Cardiac muscle cell (in vitro differentiated cells and primary cell): ENCODE measurements around the gene PRKG1. TPM values are rescaled to one million over a fixed set of nuclear protein-coding genes. Genes with fewer than 3 reads are reported as not detected.

Experiments used
- DNase-seq, 2 donors: peaks; one replicate each; pipeline versions ENCODE4 v3.0.0 to v3.0.0-alpha.2; 2010 to 2017; ENCODE audit warnings: low read depth in 1 of 2, low spot score in 1 of 2
- H3K27ac ChIP-seq: fragments of 200-600 bp; sonication (generic); 2 replicates; pipeline ENCODE4 v1.5.1; 2016
- H3K27me3 ChIP-seq: fragments of 200-600 bp; sonication (generic); 2 replicates; pipeline ENCODE4 v1.6.0; 2016; ENCODE audit warnings: control low read depth
- H3K36me3 ChIP-seq: fragments of 200-600 bp; sonication (generic); 2 replicates; pipeline ENCODE4 v1.5.1; 2016; ENCODE audit warnings: control low read depth
- H3K4me1 ChIP-seq: fragments of 200-600 bp; sonication (generic); 2 replicates; pipeline ENCODE4 v1.8.1; 2017; ENCODE audit warnings: low read depth, mild to moderate bottlenecking, mixed run types
- H3K4me3 ChIP-seq: fragments of 200-600 bp; sonication (generic); 2 replicates; pipeline ENCODE4 v1.5.1; 2016; ENCODE audit warnings: mild to moderate bottlenecking
- H3K9me3 ChIP-seq: fragments of 200-600 bp; sonication (generic); 2 replicates; pipeline ENCODE4 v1.5.1; 2017; ENCODE audit warnings: low read depth, mild to moderate bottlenecking, control low read depth
- CTCF ChIP-seq: IDR thresholded peaks from 2 replicates; pipeline ENCODE4 v1.5.1; 2012; ENCODE audit warnings: low read depth, mild to moderate bottlenecking, low read length
- polyA plus RNA-seq: library from polyadenylated mRNA; unstranded; fragments of >200 nt; fragmentation: Nextera tagmentation; extraction: Ambion mirVana; gene quantifications from 2 replicates; pipeline ENCODE4 v1.2.1, GENCODE V29; 2016
- total RNA-seq: library from RNA; depleted of rRNA; stranded (reverse); fragments of >200 nt; gene quantifications from 2 replicates; pipeline ENCODE4 v1.2.3, GENCODE V29; 2016

PRKG1 gene
- total and polyA plus RNA-seq, 2 experiments from 2014 or later, result 2.9 to 13.3 TPM

DNA sequence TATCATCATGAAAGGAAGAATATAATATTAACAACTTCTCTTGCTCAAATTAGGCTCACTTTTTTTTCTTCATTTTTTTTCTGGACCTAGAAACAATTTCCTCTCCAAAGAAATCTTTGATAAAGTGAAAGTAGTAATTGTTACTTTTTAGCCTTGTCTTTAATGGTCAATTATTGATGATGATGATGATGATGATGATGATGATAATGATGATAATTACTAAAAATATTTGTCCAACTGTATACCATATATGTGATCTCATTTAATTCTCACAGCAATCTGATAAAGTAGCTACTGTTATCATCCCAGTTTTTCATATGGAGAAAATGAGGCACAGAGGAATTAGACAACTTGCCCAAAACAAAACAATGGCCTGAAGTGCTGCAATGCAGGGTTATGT, 12.8 kb downstream of the PRKG1 start:
- DNase-seq, result no peak
- peaks cover 4% of the 10 kb centered on the region for H3K4me1 ChIP-seq
- H3K27me3 ChIP-seq, result no peaks in the 10 kb centered on the region
- no peaks in the 10 kb centered on the region for H3K36me3 ChIP-seq
- TF ChIP-seq CTCF, result no peak
- H3K9me3 ChIP-seq, result no peaks in the 10 kb centered on the region
- no peak overlapping the region for H3K27ac ChIP-seq
- no peak overlapping the region for H3K4me3 ChIP-seq

GRCh38 chr10:51090190-51090589, 15.9 kb downstream of the PRKG1 start:
- no peaks in the 10 kb centered on the region for H3K4me1 ChIP-seq
- no peaks in the 10 kb centered on the region for H3K27me3 ChIP-seq
- no peak overlapping the region for H3K4me3 ChIP-seq
- TF ChIP-seq CTCF, result no peak
- H3K36me3 ChIP-seq, result no peaks in the 10 kb centered on the region
- no peaks in the 10 kb centered on the region for H3K9me3 ChIP-seq
- H3K27ac ChIP-seq, result no peak overlapping the region
- DNase-seq, result peak in 1 of 2 donors; percentile 60

- no peaks in the 10 kb centered on the region for H3K4me1 ChIP-seq
- no peaks in the 10 kb centered on the region for H3K36me3 ChIP-seq
- no peaks in the 10 kb centered on the region for H3K9me3 ChIP-seq
- TF ChIP-seq CTCF, result no peak
- H3K27ac ChIP-seq, result no peak overlapping the region
- peak in 1 of 2 donors; percentile 63 for DNase-seq
- no peak overlapping the region for H3K4me3 ChIP-seq
- no peaks in the 10 kb centered on the region for H3K27me3 ChIP-seq
These were observed 18.1 kb downstream of the PRKG1 start for GRCh38 chr10:51092402-51092801.

- TF ChIP-seq CTCF, result no peak
- H3K27me3 ChIP-seq, result no peaks in the 10 kb centered on the region
- no peaks in the 10 kb centered on the region for H3K9me3 ChIP-seq
- H3K4me1 ChIP-seq, result no peaks in the 10 kb centered on the region
- DNase-seq, result peak in 1 of 2 donors; percentile 24
- H3K27ac ChIP-seq, result no peak overlapping the region
- H3K4me3 ChIP-seq, result no peak overlapping the region
- no peaks in the 10 kb centered on the region for H3K36me3 ChIP-seq
These were observed 21.2 kb downstream of the PRKG1 start for GRCh38 chr10:51095444-51095843.

DNA sequence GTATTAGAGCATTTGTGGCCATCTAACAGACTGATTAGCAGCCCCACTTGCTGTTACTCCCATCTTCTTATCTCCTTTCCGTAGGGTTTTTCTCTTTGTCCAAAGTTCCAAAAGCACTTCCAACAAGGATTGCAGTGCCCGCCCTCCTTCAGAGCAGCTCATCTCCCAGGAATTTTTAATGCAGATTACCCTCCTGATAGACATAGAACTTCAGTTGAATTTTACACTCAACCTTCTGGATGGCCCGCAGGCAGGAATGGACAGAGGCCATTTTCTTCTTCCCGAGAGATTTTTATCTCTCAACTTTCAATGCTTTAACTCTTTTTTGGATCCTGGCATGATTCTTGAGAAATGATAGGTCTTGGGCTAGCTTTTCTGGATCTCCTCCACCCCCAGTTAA, 23.3 kb downstream of the PRKG1 start:
- Histone ChIP-seq H3K27me3 (no peaks in the 10 kb centered on the region), H3K27ac (no peak overlapping the region), H3K36me3 (no peaks in the 10 kb centered on the region), H3K4me1 (no peaks in the 10 kb centered on the region), H3K4me3 (no peak overlapping the region), H3K9me3 (no peaks in the 10 kb centered on the region)
- peak in 1 of 2 donors; percentile 43 for DNase-seq
- TF ChIP-seq CTCF, result no peak

GRCh38 chr10:51100221-51100620, 25.9 kb downstream of the PRKG1 start:
- Histone ChIP-seq H3K27me3 (no peaks in the 10 kb centered on the region), H3K4me1 (no peaks in the 10 kb centered on the region)

More at GRCh38 chr10:51100221-51100620, 25.9 kb downstream of the PRKG1 start:
- Histone ChIP-seq H3K27ac (no peak overlapping the region), H3K4me3 (no peak overlapping the region), H3K36me3 (no peaks in the 10 kb centered on the region), H3K9me3 (no peaks in the 10 kb centered on the region)
- TF ChIP-seq CTCF, result no peak
- peak in 1 of 2 donors; percentile 54 for DNase-seq
